K562 (cell line): Measurements from ENCODE around the gene STMP1. TPM values are rescaled to one million over a fixed set of nuclear protein-coding genes. Genes with fewer than 3 reads are reported as not detected.
A peak's percentile ranks its signal among the peaks of the same experiment; 100 is the strongest.

Experiments
- ATF7 ChIP-seq: fragments of 450-650 bp; IDR thresholded peaks from 2 replicates; pipeline ENCODE4 v1.7.1; 2014; ENCODE audit warnings: mild to moderate bottlenecking, moderate library complexity
- CEBPB ChIP-seq: fragments of 450-650 bp; IDR thresholded peaks from 2 replicates; pipeline ENCODE4 v1.6.1; 2016; ENCODE audit warnings: missing genetic modification characterization, missing compliant biosample characterization
- ELF2 ChIP-seq: fragments of 250-450 bp; sonication (Bioruptor Pico); IDR thresholded peaks from 2 replicates; pipeline ENCODE4 v1.5.0; 2021; ENCODE audit warnings: mild to moderate bottlenecking
- FOXJ2 ChIP-seq: fragments of 200-800 bp; sonication (Bioruptor generic); IDR thresholded peaks from 2 replicates; pipeline ENCODE4 v1.6.1; 2016; ENCODE audit warnings: missing genetic modification characterization, missing compliant biosample characterization
- IRF9 ChIP-seq: fragments of 450-650 bp; IDR thresholded peaks from 2 replicates; pipeline ENCODE4 v1.6.1; 2016; ENCODE audit warnings: missing biosample characterization, missing genetic modification characterization
- NFIC ChIP-seq: fragments of 450-650 bp; IDR thresholded peaks from 2 replicates; pipeline ENCODE4 v1.6.1; 2017; ENCODE audit warnings: mild to moderate bottlenecking, inconsistent platforms
- SPI1 ChIP-seq: IDR thresholded peaks from 2 replicates; pipeline ENCODE4 v1.6.1; 2011; ENCODE audit warnings: low read depth, low read length, control low read depth, borderline replicate concordance
- SRF ChIP-seq, 2 experiments: fragments of 250-450, 450-650 bp in 1 of 2; sonication (Bioruptor Pico) in 1 of 2; sonication (generic) in 1 of 2; formaldehyde crosslinking; IDR thresholded peaks; 2 replicates each; pipeline versions ENCODE4 v1.5.0 to v1.5.1; 2020 to 2022; ENCODE audit warnings: mild to moderate bottlenecking in 1 of 2, missing genetic modification reagents in 1 of 2
- THRA ChIP-seq: fragments of 450-650 bp; IDR thresholded peaks from 2 replicates; pipeline ENCODE4 v1.6.1; 2017; ENCODE audit warnings: mild to moderate bottlenecking, moderate library complexity
- ZKSCAN1 ChIP-seq: fragments of 150-350 bp; IDR thresholded peaks from 2 replicates; pipeline ENCODE4 v1.6.1; 2016; ENCODE audit warnings: low read depth, low read length
- ZNF280B ChIP-seq: fragments of 250-450 bp; sonication (Bioruptor Pico); IDR thresholded peaks from 2 replicates; pipeline ENCODE4 v1.5.1; 2021; ENCODE audit warnings: mild to moderate bottlenecking
- ZNF507 ChIP-seq: conservative IDR thresholded peaks from 2 replicates; pipeline ENCODE4 v1.6.1; 2017; ENCODE audit warnings: missing genetic modification characterization, missing compliant biosample characterization
- ZNF592 ChIP-seq: fragments of 450-650 bp; IDR thresholded peaks from 2 replicates; pipeline ENCODE4 v1.6.1; 2017; ENCODE audit warnings: antibody characterized with exemption, mild to moderate bottlenecking
- polyA plus RNA-seq, 8 experiments: library from polyadenylated mRNA; depleted of rRNA in 4 of 8; stranded (reverse) in 5 of 8; unstranded in 3 of 8; fragments of >200 nt; fragmentation: Nextera tagmentation in 2 of 8; fragmentation: Illumina TruSeq in 1 of 8; extraction: Ambion mirVana in 2 of 8; extraction: Trizol in 1 of 8; gene quantifications; 2 replicates each; pipeline versions ENCODE4 v1.2.1 to v1.2.3, GENCODE V29; 2011 to 2014; ENCODE audit warnings: inconsistent platforms in 1 of 8, missing spikeins in 1 of 8
- total RNA-seq, 7 experiments: library from RNA; depleted of rRNA in 6 of 7; stranded (reverse); fragments of >200 nt in 6 of 7; fragmentation: Illumina TruSeq in 2 of 7; extraction: Trizol in 2 of 7; gene quantifications; 2 replicates each; pipeline versions ENCODE4 v1.2.1 to v1.2.3, GENCODE V29; 2011 to 2021; ENCODE audit warnings: low replicate concordance in 1 of 7
- TF ChIP-seq, protein P1 (sequence below): sonication (generic); formaldehyde crosslinking; IDR thresholded peaks from 2 replicates; pipeline ENCODE4 v1.8.0; 2022; ENCODE audit warnings: mild to moderate bottlenecking, missing genetic modification reagents, borderline replicate concordance

Gene STMP1
- total and polyA plus RNA-seq, 9 of the 15 experiments (the other 6 are each of a cell fraction or from before 2014, with no cell fraction given), result 10.6 to 249 (median 56.8) TPM

- TF ChIP-seq ZNF280B (CRISPR knock-in tag) (no peak), IRF9 (peak; percentile 54; the same call in 1 of the 2 replicates), CEBPB (peak; percentile 97), SPI1 (peak; percentile 20; the same call in 1 of the 2 replicates), NFIC (peak; percentile 81), ATF7 (peak; percentile 88), THRA (peak; percentile 34; the same call in 1 of the 2 replicates), ZNF592 (no peak), SRF (CRISPR knock-in tag; IDR thresholded peaks at IDR 0.05) (peak in 1 of 2 experiments; percentile 83; a peak in 2 of 4 replicates), ZNF507 (tag) (no peak), FOXJ2 (tag) (0 out of 2 replicates have a peak, but pooled peaks have one; percentile 65), ZKSCAN1 (peak; percentile 69; the same call in 1 of the 2 replicates), ELF2 (CRISPR knock-in tag) (peak; percentile 94)
- TF ChIP-seq, protein P1, sequence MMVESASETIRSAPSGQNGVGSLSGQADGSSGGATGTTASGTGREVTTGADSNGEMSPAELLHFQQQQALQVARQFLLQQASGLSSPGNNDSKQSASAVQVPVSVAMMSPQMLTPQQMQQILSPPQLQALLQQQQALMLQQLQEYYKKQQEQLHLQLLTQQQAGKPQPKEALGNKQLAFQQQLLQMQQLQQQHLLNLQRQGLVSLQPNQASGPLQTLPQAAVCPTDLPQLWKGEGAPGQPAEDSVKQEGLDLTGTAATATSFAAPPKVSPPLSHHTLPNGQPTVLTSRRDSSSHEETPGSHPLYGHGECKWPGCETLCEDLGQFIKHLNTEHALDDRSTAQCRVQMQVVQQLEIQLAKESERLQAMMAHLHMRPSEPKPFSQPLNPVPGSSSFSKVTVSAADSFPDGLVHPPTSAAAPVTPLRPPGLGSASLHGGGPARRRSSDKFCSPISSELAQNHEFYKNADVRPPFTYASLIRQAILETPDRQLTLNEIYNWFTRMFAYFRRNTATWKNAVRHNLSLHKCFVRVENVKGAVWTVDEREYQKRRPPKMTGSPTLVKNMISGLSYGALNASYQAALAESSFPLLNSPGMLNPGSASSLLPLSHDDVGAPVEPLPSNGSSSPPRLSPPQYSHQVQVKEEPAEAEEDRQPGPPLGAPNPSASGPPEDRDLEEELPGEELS, result peak; percentile 99; the same call in 1 of the 2 replicates
Observed at GRCh38 chr7:135662373-135663114, at the start of gene STMP1 (continued).
